ENCODE data around the gene STAG2. TPM values are rescaled to one million over a fixed set of nuclear protein-coding genes. Genes with fewer than 3 reads are reported as not detected.
"Not testable (repeated sequence)": the region's sequence is repeated elsewhere in the genome, so short reads cannot be mapped to it uniquely, and the experiment has no call there.

Gene STAG2
- total RNA-seq, 1 donor from 2014 or later, result 88.2 TPM

GRCh38 chrX:124103966-124104365 is 142.5 kb downstream of the STAG2 start:
- no peak for ATAC-seq
- no peaks in the 10 kb centered on the region for H3K27me3 ChIP-seq (ENCODE audit: low read depth)

GRCh38 chrX:124104512-124104911 is 143.0 kb downstream of the STAG2 start:
- H3K27me3 ChIP-seq (ENCODE audit: low read depth); intact Hi-C loops (cut with DNase I); H3K9me3 ChIP-seq; ATAC-seq; DNase-seq; H3K4me1 ChIP-seq; H3K36me3 ChIP-seq; H3K4me3 ChIP-seq; H3K27ac ChIP-seq: not testable (repeated sequence)

More at GRCh38 chrX:124103966-124104365, 142.5 kb downstream of the STAG2 start:
- Histone ChIP-seq H3K9me3 (no peaks in the 10 kb centered on the region), H3K4me3 (no peak overlapping the region), H3K27ac (no peak overlapping the region), H3K4me1 (no peaks in the 10 kb centered on the region), H3K36me3 (peaks cover 8% of the 10 kb centered on the region)
- intact Hi-C loops (cut with DNase I), result no loop called here
- TF ChIP-seq, protein P1, sequence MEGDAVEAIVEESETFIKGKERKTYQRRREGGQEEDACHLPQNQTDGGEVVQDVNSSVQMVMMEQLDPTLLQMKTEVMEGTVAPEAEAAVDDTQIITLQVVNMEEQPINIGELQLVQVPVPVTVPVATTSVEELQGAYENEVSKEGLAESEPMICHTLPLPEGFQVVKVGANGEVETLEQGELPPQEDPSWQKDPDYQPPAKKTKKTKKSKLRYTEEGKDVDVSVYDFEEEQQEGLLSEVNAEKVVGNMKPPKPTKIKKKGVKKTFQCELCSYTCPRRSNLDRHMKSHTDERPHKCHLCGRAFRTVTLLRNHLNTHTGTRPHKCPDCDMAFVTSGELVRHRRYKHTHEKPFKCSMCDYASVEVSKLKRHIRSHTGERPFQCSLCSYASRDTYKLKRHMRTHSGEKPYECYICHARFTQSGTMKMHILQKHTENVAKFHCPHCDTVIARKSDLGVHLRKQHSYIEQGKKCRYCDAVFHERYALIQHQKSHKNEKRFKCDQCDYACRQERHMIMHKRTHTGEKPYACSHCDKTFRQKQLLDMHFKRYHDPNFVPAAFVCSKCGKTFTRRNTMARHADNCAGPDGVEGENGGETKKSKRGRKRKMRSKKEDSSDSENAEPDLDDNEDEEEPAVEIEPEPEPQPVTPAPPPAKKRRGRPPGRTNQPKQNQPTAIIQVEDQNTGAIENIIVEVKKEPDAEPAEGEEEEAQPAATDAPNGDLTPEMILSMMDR (IDR thresholded peaks at IDR 0.05), result no peak
- no peak for DNase-seq

DNA sequence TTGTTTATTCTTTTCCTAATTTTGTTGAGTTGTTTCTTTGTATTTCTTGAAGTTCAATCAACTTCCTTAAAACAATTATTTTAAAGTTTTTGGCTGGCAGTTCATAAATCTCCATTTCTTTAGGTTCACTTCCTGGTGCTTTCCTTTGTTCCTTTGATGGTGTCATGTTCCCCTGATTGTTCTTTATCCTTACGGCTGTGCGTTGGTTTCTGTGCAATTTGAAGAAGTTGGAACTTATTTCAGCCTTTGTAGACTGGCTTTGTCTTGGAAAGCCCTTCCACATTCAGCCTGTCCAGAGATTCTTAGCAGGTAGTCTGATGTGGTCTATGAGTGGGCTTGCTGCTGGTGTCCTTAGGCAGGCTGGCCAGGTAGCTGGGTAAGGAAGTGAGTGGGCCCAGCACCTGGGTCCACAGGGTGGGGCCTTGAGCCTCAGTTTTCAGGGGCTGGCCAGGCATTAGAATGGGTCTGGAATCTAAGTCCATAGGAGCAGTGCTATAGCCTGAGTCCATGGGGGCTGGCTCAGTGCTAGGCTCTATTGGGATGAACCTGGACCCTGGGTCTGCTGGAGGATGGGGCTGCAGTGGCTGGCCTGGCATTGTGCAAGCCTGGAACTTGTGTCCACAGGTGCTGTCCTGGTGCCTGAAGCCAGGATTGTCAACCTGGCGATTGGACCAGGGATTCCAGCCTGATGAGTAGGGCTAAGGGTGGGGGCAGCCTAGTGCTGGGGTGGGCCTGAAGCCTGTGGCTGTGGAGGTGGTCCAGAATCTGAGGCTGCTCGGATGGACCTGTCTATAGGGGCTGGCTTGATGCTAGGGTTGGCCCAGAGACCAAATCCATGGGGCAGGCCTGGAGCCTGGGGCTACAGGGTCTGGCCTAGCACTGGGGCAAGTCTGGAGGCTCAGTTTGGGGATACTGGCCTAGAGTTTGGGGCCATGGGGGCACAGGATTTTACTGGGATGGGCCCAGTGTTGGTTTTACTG is 152.4 kb downstream of the STAG2 start:
- DNase-seq, result no peak

DNA sequence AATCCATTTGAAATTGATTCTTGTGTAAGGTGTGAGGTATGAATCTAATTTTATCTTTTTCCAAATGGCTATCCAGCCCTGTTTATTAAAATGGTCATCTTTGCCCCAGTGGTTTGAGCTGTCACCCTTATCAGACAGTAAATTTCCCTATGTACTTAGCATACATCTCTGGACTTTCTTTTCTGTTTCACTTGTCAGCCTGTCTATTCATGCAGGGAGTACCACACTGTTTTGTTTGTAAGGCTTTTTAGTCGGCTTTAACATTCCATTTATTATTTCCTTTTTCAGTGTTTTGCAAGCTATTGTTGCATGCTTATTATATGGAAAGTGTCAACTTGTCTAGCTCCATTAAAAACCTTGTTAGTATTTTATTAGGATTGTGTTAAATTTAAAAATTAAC is 155.8 kb downstream of the STAG2 start:
- Histone ChIP-seq H3K9me3 (no peaks in the 10 kb centered on the region), H3K4me3 (no peak overlapping the region), H3K4me1 (no peaks in the 10 kb centered on the region), H3K36me3 (no peaks in the 10 kb centered on the region), H3K27me3 (ENCODE audit: low read depth) (no peaks in the 10 kb centered on the region), H3K27ac (no peak overlapping the region)
- no peak for DNase-seq
- no peak for ATAC-seq
- intact Hi-C loops (cut with DNase I), result no loop called here
- TF ChIP-seq, protein P1 (IDR thresholded peaks at IDR 0.05), result no peak

More for the DNA sequence above, 152.4 kb downstream of the STAG2 start:
- no peaks in the 10 kb centered on the region for H3K36me3 ChIP-seq
- H3K4me1 ChIP-seq, result no peaks in the 10 kb centered on the region
- H3K9me3 ChIP-seq, result no peaks in the 10 kb centered on the region
- no peak for ATAC-seq
- no peak overlapping the region for H3K4me3 ChIP-seq
- H3K27me3 ChIP-seq (ENCODE audit: low read depth), result no peaks in the 10 kb centered on the region
- H3K27ac ChIP-seq, result no peak overlapping the region
- TF ChIP-seq, protein P1 (IDR thresholded peaks at IDR 0.05), result no peak
- intact Hi-C loops (cut with DNase I), result no loop called here

DNA sequence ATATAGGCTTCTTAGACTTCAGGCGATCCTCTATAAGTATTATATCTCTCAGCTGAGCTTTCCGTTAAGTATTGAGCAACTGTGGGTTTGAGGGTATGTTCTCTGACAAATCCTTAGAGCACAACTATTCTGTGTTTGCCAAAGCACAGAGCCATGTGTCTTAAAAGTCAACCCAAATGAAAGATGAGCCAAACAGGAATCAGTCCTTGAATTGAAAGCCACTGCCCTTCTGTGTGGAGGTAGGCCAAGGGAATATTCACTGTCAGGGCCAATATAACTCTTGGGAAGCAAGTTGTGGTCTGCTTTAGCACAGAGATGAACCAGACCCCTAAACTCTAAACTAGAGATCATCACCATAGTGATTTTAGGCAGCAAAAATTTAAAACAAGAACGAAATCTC is 164.0 kb downstream of the STAG2 start:
- intact Hi-C loops (cut with DNase I), result no loop called here
- Histone ChIP-seq H3K4me3 (no peak overlapping the region), H3K27ac (no peak overlapping the region), H3K9me3 (no peaks in the 10 kb centered on the region), H3K4me1 (no peaks in the 10 kb centered on the region), H3K36me3 (no peaks in the 10 kb centered on the region), H3K27me3 (ENCODE audit: low read depth) (no peaks in the 10 kb centered on the region)
- DNase-seq (no peak), ATAC-seq (no peak)
- TF ChIP-seq, protein P1 (IDR thresholded peaks at IDR 0.05), result no peak

DNA sequence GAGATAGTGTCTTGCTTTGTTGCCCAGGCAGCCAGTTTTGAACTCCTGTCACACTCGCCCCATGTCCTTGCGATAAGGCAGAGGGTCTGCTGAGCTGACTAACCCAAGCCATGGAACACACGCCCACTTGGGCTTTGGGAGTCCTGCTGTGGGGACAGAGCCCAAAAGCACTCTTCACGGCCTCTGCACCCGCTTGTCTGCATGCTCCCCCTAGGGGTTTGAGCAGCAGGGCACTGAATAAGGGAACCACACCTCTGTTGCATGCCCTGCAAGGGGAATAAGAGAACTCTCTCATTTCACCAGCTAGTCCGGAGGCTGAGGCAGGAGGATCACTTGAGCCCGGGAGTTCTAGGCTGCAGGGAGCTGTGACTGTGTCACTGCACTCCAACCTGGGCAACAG is 166.0 kb downstream of the STAG2 start:
- DNase-seq (no peak), ATAC-seq (no peak)
- no peaks in the 10 kb centered on the region for H3K9me3 ChIP-seq
- no peak overlapping the region for H3K27ac ChIP-seq
- intact Hi-C loops (cut with DNase I), result no loop called here
- H3K27me3 ChIP-seq (ENCODE audit: low read depth), result no peaks in the 10 kb centered on the region
- H3K36me3 ChIP-seq, result no peaks in the 10 kb centered on the region
- no peaks in the 10 kb centered on the region for H3K4me1 ChIP-seq
- TF ChIP-seq, protein P1 (IDR thresholded peaks at IDR 0.05), result no peak
- H3K4me3 ChIP-seq, result no peak overlapping the region

GRCh38 chrX:124132437-124132836 is 170.9 kb downstream of the STAG2 start:
- ATAC-seq; H3K4me1 ChIP-seq; H3K9me3 ChIP-seq; H3K27me3 ChIP-seq (ENCODE audit: low read depth); H3K27ac ChIP-seq; intact Hi-C loops (cut with DNase I); DNase-seq; H3K4me3 ChIP-seq; H3K36me3 ChIP-seq: not testable (repeated sequence)

Data from lower lobe of right lung (tissue), 2 donors.